Smooth muscle cell (in vitro differentiated cells): ENCODE results near the gene TMEM255B. TPM values are rescaled to one million over a fixed set of nuclear protein-coding genes. Genes with fewer than 3 reads are reported as not detected.

ENCODE experiments used
- DNase-seq: peaks from one replicate; lab custom pipeline; 2025; ENCODE audit not compliant: unreplicated experiment; lab: John Stamatoyannopoulos, UW
- H2AFZ ChIP-seq: fragments of 200-600 bp; sonication (generic); 2 replicates; pipeline ENCODE4 v1.6.0; 2016; ENCODE audit warnings: antibody characterized with exemption, low read depth, mild to moderate bottlenecking
- H3F3A ChIP-seq: fragments of 200-600 bp; sonication (generic); 2 replicates; pipeline ENCODE4 v1.6.0; 2017; ENCODE audit warnings: antibody characterized with exemption, low read depth
- H3K27ac ChIP-seq: fragments of 200-600 bp; sonication (generic); 2 replicates; pipeline ENCODE4 v1.5.1; 2016; ENCODE audit warnings: low read depth, mild to moderate bottlenecking
- H3K27me3 ChIP-seq: fragments of 200-600 bp; sonication (generic); 2 replicates; pipeline ENCODE4 v1.6.1; 2016; ENCODE audit warnings: low read depth, mild to moderate bottlenecking
- H3K36me3 ChIP-seq: fragments of 200-600 bp; sonication (generic); 2 replicates; pipeline ENCODE4 v1.5.1; 2016; ENCODE audit warnings: low read depth
- H3K4me1 ChIP-seq: fragments of 200-600 bp; sonication (generic); 2 replicates; pipeline ENCODE4 v1.5.1; 2016; ENCODE audit warnings: low read depth
- H3K4me2 ChIP-seq: fragments of 200-600 bp; sonication (generic); 2 replicates; pipeline ENCODE4 v1.6.0; 2016; ENCODE audit warnings: mild to moderate bottlenecking
- H3K4me3 ChIP-seq: fragments of 200-600 bp; sonication (generic); 2 replicates; pipeline ENCODE4 v1.5.1; 2016; ENCODE audit warnings: mild to moderate bottlenecking
- H3K79me2 ChIP-seq: fragments of 200-600 bp; sonication (generic); 2 replicates; pipeline ENCODE4 v1.6.0; 2016; ENCODE audit warnings: low read depth, mild to moderate bottlenecking
- H3K9ac ChIP-seq: fragments of 200-600 bp; sonication (generic); 2 replicates; pipeline ENCODE4 v1.6.0; 2016; ENCODE audit warnings: low read depth
- H3K9me3 ChIP-seq: fragments of 200-600 bp; sonication (generic); replicated peaks from 2 replicates; pipeline ENCODE4 v1.5.1; 2016; ENCODE audit warnings: low read depth
- H4K20me1 ChIP-seq: fragments of 200-600 bp; sonication (generic); 2 replicates; pipeline ENCODE4 v1.6.0; 2016; ENCODE audit warnings: low read depth
- WGBS: methylation state at CpG from one replicate; pipeline ENCODE4 v1.1.7; 2016; ENCODE audit warnings: low lambda C conversion rate; 5-methylcytosine and 5-hydroxymethylcytosine counted together
- polyA plus RNA-seq: library from polyadenylated mRNA; unstranded; fragments of >200 nt; fragmentation: Nextera tagmentation; extraction: Ambion mirVana; gene quantifications from 2 replicates; pipeline ENCODE4 v1.2.1, GENCODE V29; 2016
- total RNA-seq: library from RNA; depleted of rRNA; stranded (reverse); fragments of >200 nt; gene quantifications from 2 replicates; pipeline ENCODE4 v1.2.3, GENCODE V29; 2014
- TF ChIP-seq, protein P1 (sequence below): fragments of 200-600 bp; sonication (generic); IDR thresholded peaks from 2 replicates; pipeline ENCODE4 v1.5.1; 2017; ENCODE audit warnings: borderline replicate concordance, mild to moderate bottlenecking, antibody characterized with exemption; ENCODE audit not compliant: insufficient read depth, poor library complexity, severe bottlenecking

Gene TMEM255B
- total and polyA plus RNA-seq, 2 experiments from 2014 or later = 0.22 to 2.1 TPM

DNA sequence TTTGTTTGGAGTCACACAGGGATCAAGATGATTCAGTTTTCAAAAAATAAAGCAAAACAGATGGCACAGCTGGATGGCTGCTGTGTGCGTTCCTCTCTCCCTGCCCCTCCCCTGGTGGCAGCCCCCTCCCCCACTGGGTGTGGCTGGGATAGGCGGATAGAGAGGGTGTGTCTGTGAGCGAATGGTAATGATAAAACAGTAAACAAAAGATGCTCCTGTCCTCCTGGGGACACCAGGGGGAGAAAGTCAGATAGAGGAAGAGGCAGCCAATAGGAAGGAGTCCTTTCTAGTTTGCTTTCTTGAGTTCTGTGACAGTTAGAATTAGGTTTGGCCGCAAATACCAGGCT, 6.5 kb downstream of the TMEM255B start:
- Histone ChIP-seq H3K36me3 (no peaks in the 10 kb centered on the region), H3K9ac (no peak overlapping the region), H3K79me2 (no peaks in the 10 kb centered on the region), H4K20me1 (no peaks in the 10 kb centered on the region), H3K4me1 (no peaks in the 10 kb centered on the region), H3K27me3 (peaks cover 27% of the 10 kb centered on the region), H3K27ac (no peak overlapping the region), H3K4me3 (no peak overlapping the region), H3K9me3 (no peaks in the 10 kb centered on the region), H3F3A (no peaks in the 10 kb centered on the region), H2AFZ (no peak overlapping the region), H3K4me2 (no peak overlapping the region)
- 86% methylated on average over 4 of the region's 4 CpGs for WGBS
- DNase-seq = no peak
- TF ChIP-seq, protein P1, sequence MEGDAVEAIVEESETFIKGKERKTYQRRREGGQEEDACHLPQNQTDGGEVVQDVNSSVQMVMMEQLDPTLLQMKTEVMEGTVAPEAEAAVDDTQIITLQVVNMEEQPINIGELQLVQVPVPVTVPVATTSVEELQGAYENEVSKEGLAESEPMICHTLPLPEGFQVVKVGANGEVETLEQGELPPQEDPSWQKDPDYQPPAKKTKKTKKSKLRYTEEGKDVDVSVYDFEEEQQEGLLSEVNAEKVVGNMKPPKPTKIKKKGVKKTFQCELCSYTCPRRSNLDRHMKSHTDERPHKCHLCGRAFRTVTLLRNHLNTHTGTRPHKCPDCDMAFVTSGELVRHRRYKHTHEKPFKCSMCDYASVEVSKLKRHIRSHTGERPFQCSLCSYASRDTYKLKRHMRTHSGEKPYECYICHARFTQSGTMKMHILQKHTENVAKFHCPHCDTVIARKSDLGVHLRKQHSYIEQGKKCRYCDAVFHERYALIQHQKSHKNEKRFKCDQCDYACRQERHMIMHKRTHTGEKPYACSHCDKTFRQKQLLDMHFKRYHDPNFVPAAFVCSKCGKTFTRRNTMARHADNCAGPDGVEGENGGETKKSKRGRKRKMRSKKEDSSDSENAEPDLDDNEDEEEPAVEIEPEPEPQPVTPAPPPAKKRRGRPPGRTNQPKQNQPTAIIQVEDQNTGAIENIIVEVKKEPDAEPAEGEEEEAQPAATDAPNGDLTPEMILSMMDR = no peak

DNA sequence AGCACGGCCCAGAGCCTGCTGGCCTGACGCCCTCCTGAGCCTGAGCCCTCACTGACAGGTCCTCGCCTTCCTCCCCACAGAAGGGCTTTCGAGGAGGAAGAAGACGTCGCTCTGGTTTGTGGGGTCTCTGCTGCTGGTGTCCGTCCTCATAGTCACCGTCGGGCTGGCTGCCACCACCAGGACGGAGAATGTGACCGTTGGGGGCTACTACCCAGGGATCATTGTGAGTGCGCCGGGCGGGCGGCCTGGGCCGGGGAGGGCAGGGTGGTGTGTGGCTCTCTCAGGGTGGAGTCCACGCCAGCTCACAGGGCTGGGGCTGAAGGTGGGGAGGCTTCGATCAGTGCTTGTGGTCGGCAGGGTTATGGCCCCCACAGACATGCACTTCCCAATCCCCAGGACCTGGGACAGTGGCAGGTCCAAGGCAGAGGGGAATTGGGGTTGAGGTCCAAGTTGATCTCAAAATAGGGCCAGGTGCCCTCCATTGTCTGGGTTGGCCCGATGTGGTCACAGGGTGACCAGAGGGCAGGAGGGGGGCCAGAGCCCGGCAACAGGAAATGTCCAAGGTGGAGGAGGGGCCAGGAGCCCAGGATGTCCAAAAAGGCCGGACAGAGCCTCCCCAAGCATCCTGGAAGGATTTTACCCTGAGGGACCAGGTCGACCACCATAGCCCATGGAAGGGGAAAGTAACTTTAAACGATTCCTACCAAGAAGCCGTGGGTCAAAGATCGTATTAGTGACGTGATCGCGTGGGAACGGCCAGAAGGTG, 7.2 kb downstream of the TMEM255B start:
- TF ChIP-seq, protein P1 = no peak
- H3K4me2 ChIP-seq = no peak overlapping the region

DNA sequence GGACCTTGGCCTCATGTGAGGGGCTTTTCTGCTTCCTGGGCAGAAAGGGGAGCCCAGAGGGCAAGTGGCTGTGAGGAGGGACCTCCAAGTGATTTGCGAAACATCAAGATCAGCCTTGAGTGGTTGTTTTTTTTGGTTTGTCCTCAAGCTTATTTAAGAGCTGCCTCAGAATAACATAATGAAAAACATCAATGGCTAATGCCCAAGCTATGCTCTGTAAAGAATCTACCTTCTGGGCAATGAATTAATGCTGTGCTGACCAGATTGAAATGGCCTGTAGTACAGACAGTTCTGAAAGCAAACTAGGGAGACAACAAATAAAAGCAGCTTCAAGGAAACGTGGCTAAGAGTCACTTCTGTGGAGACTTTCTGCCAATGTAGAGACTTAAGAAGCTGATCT, 8.3 kb downstream of the TMEM255B start:
- Histone ChIP-seq H3K27me3 (peaks cover 9% of the 10 kb centered on the region), H3F3A (no peaks in the 10 kb centered on the region), H3K27ac (no peak overlapping the region), H3K9ac (no peak overlapping the region), H3K79me2 (no peaks in the 10 kb centered on the region), H3K9me3 (no peaks in the 10 kb centered on the region), H3K4me1 (no peaks in the 10 kb centered on the region), H3K4me3 (no peak overlapping the region), H2AFZ (no peak overlapping the region), H4K20me1 (no peaks in the 10 kb centered on the region), H3K4me2 (no peak overlapping the region), H3K36me3 (no peaks in the 10 kb centered on the region)
- no peak for DNase-seq
- WGBS = 82% methylated on average over 2 of the region's 2 CpGs
- TF ChIP-seq, protein P1 = no peak

More for the DNA sequence above, 7.2 kb downstream of the TMEM255B start:
- H2AFZ ChIP-seq = no peak overlapping the region
- no peak for DNase-seq
- no peaks in the 10 kb centered on the region for H3K79me2 ChIP-seq
- H3K4me1 ChIP-seq = no peaks in the 10 kb centered on the region
- H3K27me3 ChIP-seq = peaks cover 20% of the 10 kb centered on the region
- no peaks in the 10 kb centered on the region for H3K9me3 ChIP-seq
- no peak overlapping the region for H3K27ac ChIP-seq
- no peaks in the 10 kb centered on the region for H3F3A ChIP-seq
- H3K4me3 ChIP-seq = no peak overlapping the region
- WGBS = 86% methylated on average over 30 of the region's 30 CpGs
- no peaks in the 10 kb centered on the region for H3K36me3 ChIP-seq
- H3K9ac ChIP-seq = no peak overlapping the region
- H4K20me1 ChIP-seq = no peaks in the 10 kb centered on the region
